D721Med (cell line): Measurements from ENCODE around the gene SMARCC2.

ENCODE experiments used
- DNase-seq: peaks from one replicate; pipeline ENCODE4 v3.0.0; 2011; ENCODE audit warnings: low spot score; ENCODE audit not compliant: insufficient read length
- FAIRE-seq: peaks from 2 replicates; lab custom pipeline; 2011; peaks lifted over from hg19 to GRCh38; lab: Jason Lieb, UNC
- CTCF ChIP-seq: IDR thresholded peaks from 2 replicates; pipeline ENCODE4 v1.5.1; 2012; ENCODE audit warnings: mild to moderate bottlenecking, control low read depth; ENCODE audit not compliant: insufficient read depth; ENCODE audit errors: missing control alignments

SMARCC2 gene

GRCh38 chr12:56115329-56115728 is 74.0 kb downstream of the SMARCC2 start:
- TF ChIP-seq CTCF = no peak
- DNase-seq = no peak

GRCh38 chr12:56114084-56114483 is 75.2 kb downstream of the SMARCC2 start:
- TF ChIP-seq CTCF = no peak
- FAIRE-seq (no peak), DNase-seq (no peak)

More at GRCh38 chr12:56115329-56115728, 74.0 kb downstream of the SMARCC2 start:
- no peak for FAIRE-seq
